ENCODE results near the gene IFFO2.

DNA sequence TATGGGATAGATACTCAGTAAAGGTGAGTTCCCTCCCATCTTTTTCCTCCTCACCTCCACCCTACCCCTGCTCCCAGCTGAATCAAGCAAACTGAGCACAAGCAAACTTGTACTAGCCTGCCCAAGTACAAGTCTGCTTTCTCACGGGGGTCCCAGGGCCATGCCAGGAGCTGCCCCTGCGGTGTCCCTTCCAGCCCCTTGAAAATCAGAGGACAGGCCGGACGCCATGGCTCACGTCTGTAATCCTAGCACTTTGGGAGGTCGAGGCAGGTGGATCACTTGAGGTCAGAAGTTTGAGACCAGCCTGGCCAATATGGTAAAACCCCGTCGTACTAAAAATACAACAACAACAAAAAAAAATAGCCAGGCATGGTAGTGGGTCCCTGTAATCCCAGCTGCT, 17.5 kb upstream of the IFFO2 start:
- TF ChIP-seq, protein P1, sequence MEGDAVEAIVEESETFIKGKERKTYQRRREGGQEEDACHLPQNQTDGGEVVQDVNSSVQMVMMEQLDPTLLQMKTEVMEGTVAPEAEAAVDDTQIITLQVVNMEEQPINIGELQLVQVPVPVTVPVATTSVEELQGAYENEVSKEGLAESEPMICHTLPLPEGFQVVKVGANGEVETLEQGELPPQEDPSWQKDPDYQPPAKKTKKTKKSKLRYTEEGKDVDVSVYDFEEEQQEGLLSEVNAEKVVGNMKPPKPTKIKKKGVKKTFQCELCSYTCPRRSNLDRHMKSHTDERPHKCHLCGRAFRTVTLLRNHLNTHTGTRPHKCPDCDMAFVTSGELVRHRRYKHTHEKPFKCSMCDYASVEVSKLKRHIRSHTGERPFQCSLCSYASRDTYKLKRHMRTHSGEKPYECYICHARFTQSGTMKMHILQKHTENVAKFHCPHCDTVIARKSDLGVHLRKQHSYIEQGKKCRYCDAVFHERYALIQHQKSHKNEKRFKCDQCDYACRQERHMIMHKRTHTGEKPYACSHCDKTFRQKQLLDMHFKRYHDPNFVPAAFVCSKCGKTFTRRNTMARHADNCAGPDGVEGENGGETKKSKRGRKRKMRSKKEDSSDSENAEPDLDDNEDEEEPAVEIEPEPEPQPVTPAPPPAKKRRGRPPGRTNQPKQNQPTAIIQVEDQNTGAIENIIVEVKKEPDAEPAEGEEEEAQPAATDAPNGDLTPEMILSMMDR (IDR thresholded peaks at IDR 0.05) = no peak
- TF ChIP-seq ZFX (IDR thresholded peaks at IDR 0.05; ENCODE audit: borderline replicate concordance) = no peak

Measured in 22Rv1 (cell line).